NCI-H2196 treated with DMSO at 0.1 percent for 48 hours (cell line): Measurements from ENCODE around the gene FHL5.
"Not testable (repeated sequence)": the region's sequence is repeated elsewhere in the genome, so short reads cannot be mapped to it uniquely, and the experiment has no call there.

Source experiments
- DNase-seq: peaks from one replicate; lab custom pipeline; 2025; ENCODE audit not compliant: unreplicated experiment; lab: John Stamatoyannopoulos, UW

Gene FHL5, protein sequence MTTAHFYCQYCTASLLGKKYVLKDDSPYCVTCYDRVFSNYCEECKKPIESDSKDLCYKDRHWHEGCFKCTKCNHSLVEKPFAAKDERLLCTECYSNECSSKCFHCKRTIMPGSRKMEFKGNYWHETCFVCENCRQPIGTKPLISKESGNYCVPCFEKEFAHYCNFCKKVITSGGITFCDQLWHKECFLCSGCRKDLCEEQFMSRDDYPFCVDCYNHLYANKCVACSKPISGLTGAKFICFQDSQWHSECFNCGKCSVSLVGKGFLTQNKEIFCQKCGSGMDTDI

DNA sequence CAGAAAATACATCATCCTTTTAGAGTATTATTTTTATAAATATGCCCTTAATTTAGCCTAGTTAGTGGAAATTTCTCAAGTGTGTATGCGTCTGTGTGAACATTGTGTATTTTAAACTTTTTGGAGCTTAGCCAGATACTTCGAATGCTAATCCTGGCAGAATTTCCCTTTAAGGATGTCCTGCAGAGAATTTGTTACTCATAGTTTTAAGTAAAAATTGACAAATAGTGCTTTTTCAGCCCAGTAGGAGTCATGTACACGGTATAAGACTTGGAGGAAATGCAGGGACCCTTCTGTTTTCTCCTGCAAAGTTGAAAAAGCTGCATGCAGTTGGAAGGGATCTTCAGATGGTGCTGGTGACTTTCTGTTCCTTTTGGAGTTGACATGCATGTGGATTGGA lies at the start of gene FHL5:
Gene FHL5, plus strand, starts transcription at position 243 of the 400 bp plus-strand sequence. CDS start 40,486 bp downstream, outside the sequence.
- DNase-seq, result no peak

- DNase-seq, result no peak
These were observed 42.5 kb upstream of the FHL5 start for GRCh38 chr6:96520171-96521115.

GRCh38 chr6:96521306-96521643 lies 41.7 kb upstream of the FHL5 start:
- no peak for DNase-seq

- peak; percentile 85 for DNase-seq
These were observed 41.1 kb upstream of the FHL5 start, which contains the start of gene UFL1 for GRCh38 chr6:96521644-96522464. Gene UFL1, plus strand, starts transcription at chr6:96521806. Its CDS starts 68 bp downstream, at chr6:96521874.

DNA sequence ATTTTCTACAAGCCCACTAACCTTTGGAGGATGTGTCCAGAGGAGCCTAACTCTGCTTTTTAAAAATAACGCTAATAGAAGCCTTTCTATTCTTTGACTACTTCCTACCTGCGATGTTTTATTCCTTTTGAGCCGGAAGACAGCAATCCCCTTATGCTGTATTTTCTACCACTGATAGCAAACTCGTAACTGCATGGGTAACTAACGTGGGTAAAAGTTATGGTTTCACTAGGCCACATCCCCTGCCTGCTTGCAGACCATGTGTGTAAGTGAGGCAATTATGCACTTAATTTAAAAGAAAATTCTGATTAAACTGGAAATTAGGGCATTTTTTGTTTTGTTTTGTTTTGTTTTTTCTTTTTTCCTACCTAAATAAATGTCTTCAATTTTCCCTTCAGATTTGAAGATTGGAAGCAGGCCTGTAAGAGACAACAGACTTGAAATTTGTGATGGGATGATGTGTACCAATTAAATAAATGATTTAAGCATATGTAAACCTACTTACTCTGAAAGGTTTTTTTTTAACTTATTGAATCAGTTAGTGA lies 40.4 kb upstream of the FHL5 start:
- no peak for DNase-seq

DNA sequence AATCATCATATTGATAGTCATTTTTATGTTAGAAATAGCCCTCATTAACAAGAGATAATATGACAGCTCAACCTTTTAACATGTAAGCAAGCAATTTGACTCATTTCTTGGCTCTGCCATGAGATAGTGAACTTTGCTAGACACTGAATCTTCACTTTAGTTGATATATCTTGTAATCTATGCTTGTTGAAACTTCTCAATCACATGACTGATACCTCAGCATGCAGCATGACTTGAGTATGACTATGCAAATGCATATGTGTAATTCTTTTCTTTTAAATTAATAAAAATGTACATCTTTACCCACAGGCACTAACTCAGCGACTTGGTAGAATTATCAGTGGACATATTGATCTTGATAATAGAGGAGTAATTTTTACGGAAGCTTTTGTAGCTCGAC lies 34.7 kb upstream of the FHL5 start:
- DNase-seq, result no peak

GRCh38 chr6:96532399-96532798 lies 30.5 kb upstream of the FHL5 start:
- no peak for DNase-seq

DNA sequence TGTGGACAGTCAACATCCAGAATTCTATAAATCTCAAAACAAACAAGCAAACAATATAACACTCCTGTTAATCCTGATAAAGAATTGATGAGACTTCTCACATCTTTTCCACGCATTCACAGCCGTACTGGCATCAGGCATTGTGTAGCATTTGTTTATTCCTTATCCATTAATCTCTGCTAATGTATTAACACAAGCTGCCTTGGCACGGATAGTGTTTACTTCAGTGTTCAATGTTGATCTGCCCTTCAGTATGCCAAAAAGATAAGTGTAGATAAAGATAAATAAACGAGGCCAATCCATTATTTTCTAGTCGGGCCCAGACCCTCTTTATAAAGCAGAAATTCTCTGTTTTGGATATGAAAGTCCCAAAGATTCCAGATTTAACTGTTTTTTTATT lies 25.2 kb upstream of the FHL5 start:
- no peak for DNase-seq

DNA sequence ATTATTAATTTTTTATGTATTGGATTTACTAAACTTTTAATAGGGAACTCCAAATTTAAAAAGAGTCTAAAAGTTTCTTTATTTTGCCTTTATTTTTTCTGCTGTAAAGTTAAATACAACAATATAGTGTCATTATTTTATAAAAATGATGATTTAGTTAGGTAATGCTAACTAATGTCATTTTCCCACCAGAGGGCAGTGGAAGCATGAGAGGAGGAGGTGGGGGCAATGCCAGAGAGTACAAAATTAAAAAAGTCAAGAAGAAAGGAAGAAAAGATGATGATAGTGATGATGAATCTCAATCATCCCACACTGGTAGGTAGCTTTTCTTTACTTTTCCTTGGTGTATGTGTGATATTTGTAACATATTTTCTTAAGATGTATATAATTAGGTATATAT lies 20.2 kb upstream of the FHL5 start:
- no peak for DNase-seq

- no peak for DNase-seq
These were observed 17.0 kb upstream of the FHL5 start for GRCh38 chr6:96545882-96546281.

GRCh38 chr6:96547654-96548053 lies 15.3 kb upstream of the FHL5 start:
- no peak for DNase-seq

- DNase-seq, result no peak
These were observed 8.4 kb upstream of the FHL5 start for GRCh38 chr6:96554558-96554957.

DNA sequence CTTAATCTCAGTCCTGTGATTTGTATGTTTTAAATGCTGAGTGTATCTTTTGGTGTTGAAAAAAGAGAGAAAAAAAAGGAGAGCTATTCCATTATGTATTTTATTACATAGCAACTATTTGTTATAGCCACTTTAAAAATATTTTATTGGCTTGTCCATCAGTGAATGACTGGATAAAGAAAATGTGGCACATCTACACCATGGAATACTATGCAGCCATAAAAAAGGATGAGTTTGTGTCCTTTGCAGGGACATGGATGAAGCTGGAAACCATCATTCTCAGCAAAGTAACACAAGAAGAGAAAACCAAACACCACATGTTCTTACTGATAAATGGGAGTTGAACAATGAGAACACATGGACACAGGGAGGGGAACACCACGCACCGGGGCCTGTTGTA lies 3.2 kb upstream of the FHL5 start:
- not testable (repeated sequence) for DNase-seq

DNA sequence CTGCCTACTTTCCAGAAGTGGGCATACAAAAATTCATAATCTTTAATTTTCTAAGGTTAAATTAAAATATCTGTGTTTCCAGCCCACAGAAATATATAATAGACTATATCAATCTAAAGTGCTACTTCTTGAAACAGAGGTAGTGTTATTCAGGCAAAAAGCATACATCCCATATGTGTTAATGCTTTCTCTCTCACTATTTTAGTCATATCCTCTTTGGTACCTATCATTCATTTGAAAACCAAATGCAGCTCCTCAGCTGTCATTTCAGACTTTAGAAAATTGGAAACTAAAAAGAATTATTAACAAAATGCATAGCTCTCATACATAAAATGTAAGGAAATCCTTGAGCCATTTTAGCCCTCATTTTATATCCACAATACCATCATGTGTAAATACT lies 925 bp downstream of the FHL5 start:
- DNase-seq, result no peak

DNA sequence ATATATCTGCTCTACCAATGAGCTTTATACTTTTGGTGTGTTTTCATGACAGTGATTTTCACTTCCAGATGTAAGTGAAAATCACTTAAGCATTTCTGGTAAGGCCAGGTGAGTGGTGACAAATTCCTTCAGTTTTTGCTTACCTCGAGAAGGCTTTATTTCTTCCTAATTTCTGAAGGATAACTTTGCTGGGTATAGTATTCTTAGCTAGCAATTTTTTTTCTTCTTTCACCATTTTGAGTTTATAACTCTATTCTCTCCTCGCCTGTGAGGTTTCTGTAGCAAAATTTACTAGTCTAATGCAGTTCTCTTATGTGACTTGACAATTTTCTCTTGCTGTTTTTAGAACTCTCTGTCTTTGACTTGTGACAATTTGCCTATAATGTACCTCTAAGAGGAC lies 7.1 kb downstream of the FHL5 start:
- no peak for DNase-seq

- no peak for DNase-seq
These were observed 8.6 kb downstream of the FHL5 start for GRCh38 chr6:96571551-96571950.

DNA sequence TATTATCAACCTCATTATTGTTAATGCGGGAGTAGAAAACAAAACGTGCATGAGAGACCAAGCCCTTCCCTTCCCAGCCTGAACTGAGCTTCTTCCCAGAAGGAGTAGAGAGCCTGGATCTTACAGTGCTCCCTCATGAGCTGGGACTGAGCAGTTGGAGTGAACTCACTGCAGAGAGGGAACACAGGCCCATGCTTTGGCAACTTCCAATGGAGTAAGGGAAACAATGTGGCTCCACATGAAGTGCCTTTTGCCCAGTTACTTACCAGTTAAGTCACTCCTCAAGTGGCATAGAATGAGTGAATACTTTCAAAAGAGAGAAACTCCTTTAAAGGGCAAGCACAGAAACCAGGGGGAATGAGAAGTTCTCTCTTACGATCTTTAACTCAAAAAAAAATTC lies 12.4 kb downstream of the FHL5 start:
- DNase-seq, result no peak

GRCh38 chr6:96576221-96576620 lies 13.3 kb downstream of the FHL5 start:
- DNase-seq, result no peak

GRCh38 chr6:96582021-96582420 lies 19.1 kb downstream of the FHL5 start:
- DNase-seq, result no peak

DNA sequence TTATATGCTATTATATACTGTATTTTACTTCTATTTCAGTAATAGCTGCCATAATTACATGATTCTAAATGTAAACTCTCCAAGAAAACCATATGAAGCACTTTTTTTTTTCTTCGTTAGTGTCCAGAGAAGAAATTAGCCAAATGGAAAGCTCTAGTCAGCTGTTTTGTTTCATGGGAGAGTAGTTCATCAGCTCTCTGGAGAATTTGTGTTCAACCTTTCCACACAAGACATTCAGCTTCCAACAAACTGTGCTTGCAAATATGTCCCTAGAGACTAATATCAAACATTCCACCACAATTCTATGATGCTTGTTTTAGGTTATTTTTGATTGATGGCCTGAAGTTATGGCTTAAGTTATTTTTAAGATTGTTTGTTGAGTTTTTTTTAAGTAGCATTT lies 19.5 kb downstream of the FHL5 start:
- DNase-seq, result no peak

DNA sequence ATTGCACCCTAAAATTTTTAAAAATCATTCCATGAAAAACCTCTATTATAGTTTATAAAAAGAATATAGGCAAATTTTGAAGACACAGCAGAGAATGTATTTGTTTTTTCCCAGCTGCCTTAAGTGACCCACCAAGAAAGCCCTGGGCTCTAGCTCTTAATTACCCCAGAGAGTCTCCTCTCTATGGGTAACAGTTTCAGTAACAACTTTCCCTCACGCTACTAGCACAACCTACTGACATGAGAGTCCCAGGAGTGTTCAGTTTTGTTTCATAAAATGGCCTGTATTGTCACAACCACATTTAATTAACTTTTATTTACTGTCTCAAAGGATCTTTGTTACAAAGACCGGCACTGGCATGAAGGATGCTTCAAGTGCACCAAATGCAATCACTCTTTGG lies 41.5 kb downstream of the FHL5 start:
- DNase-seq, result no peak
